HUES48 (cell line): ENCODE results near the gene PTPN3.

Experiments
- H3K27ac ChIP-seq: one replicate; pipeline ENCODE4 v1.7.0; 2013; ENCODE audit warnings: low read depth, low read length, inconsistent platforms
- H3K27me3 ChIP-seq: 2 replicates; pipeline ENCODE4 v1.6.1; 2013; ENCODE audit warnings: mild to moderate bottlenecking, low read length; ENCODE audit not compliant: control insufficient read depth, insufficient read depth
- H3K36me3 ChIP-seq: 2 replicates; pipeline ENCODE4 v1.6.1; 2013; ENCODE audit warnings: low read length; ENCODE audit not compliant: control insufficient read depth, insufficient read depth
- H3K4me1 ChIP-seq: 2 replicates; pipeline ENCODE4 v1.6.1; 2013; ENCODE audit warnings: mild to moderate bottlenecking, low read length; ENCODE audit not compliant: control insufficient read depth, insufficient read depth
- H3K4me3 ChIP-seq: 2 replicates; pipeline ENCODE4 v1.5.1; 2013; ENCODE audit warnings: mild to moderate bottlenecking, low read depth, low read length
- H3K9ac ChIP-seq: 2 replicates; pipeline ENCODE4 v1.6.1; 2013; ENCODE audit warnings: mild to moderate bottlenecking, low read depth, low read length, moderate library complexity
- H3K9me3 ChIP-seq: 2 replicates; pipeline ENCODE4 v1.6.1; 2013; ENCODE audit warnings: low read length; ENCODE audit not compliant: control insufficient read depth, insufficient read depth

PTPN3 gene

DNA sequence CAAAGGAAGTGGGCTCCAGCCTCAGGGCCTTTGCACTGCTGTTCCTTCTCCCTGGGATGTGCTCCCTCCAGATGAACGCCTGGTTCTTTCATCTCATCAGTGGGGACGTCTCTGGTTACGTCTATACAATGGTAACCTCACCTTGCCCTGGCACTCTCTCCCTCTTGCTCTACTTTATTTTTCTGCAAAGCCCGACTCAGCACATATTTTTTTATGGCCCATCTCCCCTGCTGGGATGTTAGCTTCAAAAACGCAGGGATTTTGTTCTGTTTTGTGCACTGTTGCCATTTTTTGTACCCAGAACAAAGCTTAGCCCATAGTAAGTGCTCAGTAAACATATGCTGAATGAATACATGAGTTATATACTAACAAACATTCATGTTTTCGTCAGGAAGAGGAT, 37.5 kb downstream of the PTPN3 start:
- no peaks in the 10 kb centered on the region for H3K36me3 ChIP-seq
- H3K9ac ChIP-seq = no peak overlapping the region
- H3K9me3 ChIP-seq = no peaks in the 10 kb centered on the region
- H3K27me3 ChIP-seq = no peaks in the 10 kb centered on the region
- no peak overlapping the region for H3K27ac ChIP-seq
- peaks cover 9% of the 10 kb centered on the region for H3K4me1 ChIP-seq
- no peak overlapping the region for H3K4me3 ChIP-seq

- no peak overlapping the region for H3K27ac ChIP-seq
- no peaks in the 10 kb centered on the region for H3K36me3 ChIP-seq
- H3K4me3 ChIP-seq = no peak overlapping the region
- H3K9ac ChIP-seq = no peak overlapping the region
- no peaks in the 10 kb centered on the region for H3K9me3 ChIP-seq
- no peaks in the 10 kb centered on the region for H3K27me3 ChIP-seq
- peaks cover 19% of the 10 kb centered on the region for H3K4me1 ChIP-seq
Measured at GRCh38 chr9:109459423-109459822, 38.7 kb downstream of the PTPN3 start.

- no peak overlapping the region for H3K4me3 ChIP-seq
- H3K27me3 ChIP-seq = no peaks in the 10 kb centered on the region
- no peaks in the 10 kb centered on the region for H3K9me3 ChIP-seq
- no peaks in the 10 kb centered on the region for H3K36me3 ChIP-seq
- no peak overlapping the region for H3K9ac ChIP-seq
- no peak overlapping the region for H3K27ac ChIP-seq
- H3K4me1 ChIP-seq = peaks cover 17% of the 10 kb centered on the region
Measured at GRCh38 chr9:109458453-109459211, 39.5 kb downstream of the PTPN3 start.

- no peak overlapping the region for H3K9ac ChIP-seq
Measured at GRCh38 chr9:109456811-109457210, 41.3 kb downstream of the PTPN3 start.

GRCh38 chr9:109455861-109456260, 42.2 kb downstream of the PTPN3 start:
- no peaks in the 10 kb centered on the region for H3K36me3 ChIP-seq
- peaks cover 17% of the 10 kb centered on the region for H3K4me1 ChIP-seq
- no peak overlapping the region for H3K4me3 ChIP-seq

More at GRCh38 chr9:109456811-109457210, 41.3 kb downstream of the PTPN3 start:
- Histone ChIP-seq H3K36me3 (no peaks in the 10 kb centered on the region), H3K27ac (no peak overlapping the region), H3K27me3 (no peaks in the 10 kb centered on the region), H3K4me1 (peaks cover 17% of the 10 kb centered on the region), H3K9me3 (no peaks in the 10 kb centered on the region), H3K4me3 (no peak overlapping the region)

GRCh38 chr9:109455391-109455790, 42.7 kb downstream of the PTPN3 start:
- Histone ChIP-seq H3K9me3 (no peaks in the 10 kb centered on the region), H3K9ac (no peak overlapping the region), H3K36me3 (no peaks in the 10 kb centered on the region), H3K27ac (no peak overlapping the region), H3K4me1 (peaks cover 17% of the 10 kb centered on the region), H3K4me3 (no peak overlapping the region), H3K27me3 (no peaks in the 10 kb centered on the region)

More at GRCh38 chr9:109455861-109456260, 42.2 kb downstream of the PTPN3 start:
- Histone ChIP-seq H3K27ac (no peak overlapping the region), H3K9ac (no peak overlapping the region), H3K27me3 (no peaks in the 10 kb centered on the region), H3K9me3 (no peaks in the 10 kb centered on the region)

DNA sequence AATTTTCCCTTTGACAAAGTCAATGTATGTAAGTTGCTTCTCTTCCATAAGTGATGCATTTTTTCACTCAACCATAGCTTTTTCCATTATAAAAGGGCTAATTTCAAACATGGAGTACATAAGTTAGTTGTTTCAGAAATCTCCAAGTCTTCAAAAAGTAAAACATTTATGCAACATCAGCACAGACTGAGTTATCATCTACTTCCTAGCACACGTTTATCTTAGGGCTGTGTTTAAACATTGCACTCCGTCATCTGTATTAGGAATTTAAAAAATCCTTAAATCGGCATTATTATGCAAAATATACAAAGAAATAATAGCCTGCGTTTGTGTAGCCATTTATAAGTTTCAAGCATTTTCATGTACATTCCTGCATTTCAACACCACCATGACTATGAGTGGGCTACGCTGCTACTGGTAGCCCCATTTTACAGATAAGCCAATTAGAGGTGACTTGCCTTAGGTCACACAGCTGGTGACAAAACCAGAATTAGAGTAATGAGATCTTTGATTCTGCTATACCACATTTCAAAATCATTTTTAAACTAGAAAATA, 43.4 kb downstream of the PTPN3 start:
- no peaks in the 10 kb centered on the region for H3K9me3 ChIP-seq
- H3K9ac ChIP-seq = no peak overlapping the region
- H3K4me3 ChIP-seq = no peak overlapping the region
- H3K27ac ChIP-seq = no peak overlapping the region
- peaks cover 17% of the 10 kb centered on the region for H3K4me1 ChIP-seq
- H3K27me3 ChIP-seq = no peaks in the 10 kb centered on the region
- no peaks in the 10 kb centered on the region for H3K36me3 ChIP-seq

DNA sequence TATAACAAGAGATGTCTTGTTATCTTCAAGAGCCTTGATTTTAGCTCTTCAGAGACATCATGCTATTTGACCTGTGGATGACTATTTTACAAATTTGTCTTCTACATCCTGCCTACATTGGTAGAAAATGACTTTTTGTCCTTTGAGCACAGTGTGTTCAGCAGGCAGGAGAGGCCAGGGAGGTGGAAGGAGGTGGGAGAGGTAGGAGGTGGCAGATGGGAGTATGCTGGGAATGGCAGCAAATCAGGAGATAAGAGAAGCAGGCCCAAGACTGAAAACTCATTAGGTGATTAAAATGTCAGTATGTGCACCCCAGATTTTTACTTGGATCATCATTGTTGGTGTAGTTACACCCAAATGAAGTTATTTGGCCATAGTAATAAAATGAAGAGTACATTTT, 44.1 kb downstream of the PTPN3 start:
- no peaks in the 10 kb centered on the region for H3K9me3 ChIP-seq
- H3K27ac ChIP-seq = no peak overlapping the region
- no peak overlapping the region for H3K4me3 ChIP-seq
- no peak overlapping the region for H3K9ac ChIP-seq
- H3K4me1 ChIP-seq = peaks cover 17% of the 10 kb centered on the region
- no peaks in the 10 kb centered on the region for H3K27me3 ChIP-seq
- H3K36me3 ChIP-seq = no peaks in the 10 kb centered on the region

GRCh38 chr9:109453210-109453842, 44.8 kb downstream of the PTPN3 start:
- Histone ChIP-seq H3K9me3 (no peaks in the 10 kb centered on the region), H3K27ac (no peak overlapping the region), H3K4me3 (no peak overlapping the region), H3K9ac (no peak overlapping the region), H3K4me1 (peaks cover 17% of the 10 kb centered on the region), H3K27me3 (no peaks in the 10 kb centered on the region), H3K36me3 (no peaks in the 10 kb centered on the region)

GRCh38 chr9:109452761-109453160, 45.3 kb downstream of the PTPN3 start:
- H3K4me3 ChIP-seq = no peak overlapping the region
- peaks cover 17% of the 10 kb centered on the region for H3K4me1 ChIP-seq

GRCh38 chr9:109451311-109452025, 46.6 kb downstream of the PTPN3 start:
- Histone ChIP-seq H3K27me3 (no peaks in the 10 kb centered on the region), H3K4me1 (peaks cover 17% of the 10 kb centered on the region), H3K9me3 (no peaks in the 10 kb centered on the region), H3K9ac (no peak overlapping the region), H3K4me3 (no peak overlapping the region), H3K36me3 (no peaks in the 10 kb centered on the region), H3K27ac (no peak overlapping the region)

More at GRCh38 chr9:109452761-109453160, 45.3 kb downstream of the PTPN3 start:
- Histone ChIP-seq H3K27ac (no peak overlapping the region), H3K36me3 (no peaks in the 10 kb centered on the region), H3K9me3 (no peaks in the 10 kb centered on the region), H3K9ac (no peak overlapping the region), H3K27me3 (no peaks in the 10 kb centered on the region)
